ENCODE data around the gene TMEM258.

GRCh38 chr11:61775106-61775505 lies 17.3 kb downstream of the TMEM258 start:
- TF ChIP-seq CTCF (IDR thresholded peaks at IDR 0.05 in 4 of 5, conservative IDR thresholded peaks at IDR 0.05 in 1 of 5) (no peak), POLR2A (IDR thresholded peaks at IDR 0.05) (no peak)

Data from gastrocnemius medialis (tissue), 4 donors.